Peyer's patch (tissue), 4 donors: ENCODE results near the gene ABCB7. TPM values are rescaled to one million over a fixed set of nuclear protein-coding genes. Genes with fewer than 3 reads are reported as not detected.

Source experiments
- DNase-seq, 3 donors: peaks; one replicate each; pipeline ENCODE4 v3.0.0-alpha.2; 2017 to 2019
- H3K27ac ChIP-seq, 4 donors: fragments of 200-600 bp; sonication (generic); one replicate each; pipeline ENCODE4 v1.5.1; 2016 to 2019
- H3K27me3 ChIP-seq, 2 donors: fragments of 200-600 bp; sonication (generic); one replicate each; pipeline ENCODE4 v1.5.1; 2019
- H3K36me3 ChIP-seq, 3 donors: fragments of 200-600 bp; sonication (generic); one replicate each; pipeline ENCODE4 v1.5.1; 2016 to 2019
- H3K4me1 ChIP-seq, 4 donors: fragments of 200-600 bp; sonication (generic); one replicate each; pipeline ENCODE4 v1.5.1; 2016 to 2019
- H3K4me3 ChIP-seq, 4 donors: fragments of 200-600 bp; sonication (generic); 1 replicate in 3 of 4; 2 replicates in 1 of 4; pipeline ENCODE4 v1.5.1; 2016 to 2019; ENCODE audit warnings: mild to moderate bottlenecking in 1 of 4
- H3K9me3 ChIP-seq, 4 donors: fragments of 200-600 bp; sonication (generic); one replicate each; pipeline ENCODE4 v1.5.1; 2016 to 2019; ENCODE audit warnings: mild to moderate bottlenecking in 1 of 4
- POLR2A ChIP-seq, 2 donors: fragments of 450-650 bp; IDR thresholded peaks; one replicate each; pipeline ENCODE4 v1.5.1; 2017; ENCODE audit warnings: antibody characterized with exemption in 2 of 2, mild to moderate bottlenecking in 2 of 2, moderate library complexity in 2 of 2
- total RNA-seq, 4 donors: library from RNA; depleted of rRNA; stranded (reverse); fragments of >200 nt; gene quantifications; one replicate each; pipeline ENCODE4 v1.1.0, GENCODE V29; 2016
- TF ChIP-seq, protein P1 (sequence below), 6 experiments: fragments of 450-650 bp in 4 of 6; fragments of 200-600 bp in 2 of 6; sonication (generic) in 1 of 6; IDR thresholded peaks; one replicate each; pipeline ENCODE4 v1.5.1; 2017 to 2019; ENCODE audit warnings: antibody characterized with exemption in 6 of 6, mild to moderate bottlenecking in 3 of 6, moderate library complexity in 1 of 6

ABCB7 gene
- total RNA-seq, 4 donors from 2014 or later = 27.7 to 70.1 (median 59.0) TPM

DNA sequence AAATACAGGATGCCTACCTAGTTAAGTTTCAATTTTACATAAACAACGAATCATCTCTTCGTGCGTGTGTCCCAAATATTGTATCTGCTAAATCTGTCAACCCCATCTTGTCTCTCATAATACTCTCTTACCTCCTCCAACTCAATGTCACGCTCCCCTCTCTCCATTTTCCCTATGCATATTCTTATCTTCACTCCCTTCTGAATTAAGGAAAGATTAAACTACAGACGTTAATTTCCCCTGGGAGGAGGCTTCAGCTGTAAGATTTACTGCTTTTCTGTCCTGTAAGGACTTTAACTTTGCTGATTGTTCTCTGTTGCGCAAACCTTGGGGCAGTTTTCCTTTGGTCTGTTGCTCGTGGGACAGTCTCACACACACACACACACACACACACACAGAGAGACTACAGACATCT is 455 bp upstream of the ABCB7 start:
- peak overlapping the region; percentile 46 to 67 (median 61) for H3K4me3 ChIP-seq
- H3K36me3 ChIP-seq = no peaks in the 10 kb centered on the region
- TF ChIP-seq, protein P1, sequence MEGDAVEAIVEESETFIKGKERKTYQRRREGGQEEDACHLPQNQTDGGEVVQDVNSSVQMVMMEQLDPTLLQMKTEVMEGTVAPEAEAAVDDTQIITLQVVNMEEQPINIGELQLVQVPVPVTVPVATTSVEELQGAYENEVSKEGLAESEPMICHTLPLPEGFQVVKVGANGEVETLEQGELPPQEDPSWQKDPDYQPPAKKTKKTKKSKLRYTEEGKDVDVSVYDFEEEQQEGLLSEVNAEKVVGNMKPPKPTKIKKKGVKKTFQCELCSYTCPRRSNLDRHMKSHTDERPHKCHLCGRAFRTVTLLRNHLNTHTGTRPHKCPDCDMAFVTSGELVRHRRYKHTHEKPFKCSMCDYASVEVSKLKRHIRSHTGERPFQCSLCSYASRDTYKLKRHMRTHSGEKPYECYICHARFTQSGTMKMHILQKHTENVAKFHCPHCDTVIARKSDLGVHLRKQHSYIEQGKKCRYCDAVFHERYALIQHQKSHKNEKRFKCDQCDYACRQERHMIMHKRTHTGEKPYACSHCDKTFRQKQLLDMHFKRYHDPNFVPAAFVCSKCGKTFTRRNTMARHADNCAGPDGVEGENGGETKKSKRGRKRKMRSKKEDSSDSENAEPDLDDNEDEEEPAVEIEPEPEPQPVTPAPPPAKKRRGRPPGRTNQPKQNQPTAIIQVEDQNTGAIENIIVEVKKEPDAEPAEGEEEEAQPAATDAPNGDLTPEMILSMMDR (IDR thresholded peaks at IDR 0.05) = no peak
- TF ChIP-seq POLR2A (IDR thresholded peaks at IDR 0.05) = no peak
- H3K27ac ChIP-seq = peak overlapping the region; percentile 66 to 82 (median 70)
- DNase-seq = no peak
- H3K4me1 ChIP-seq = peaks cover 0 to 6% (median 0%) of the 10 kb centered on the region in 4 donors
- no peaks in the 10 kb centered on the region for H3K27me3 ChIP-seq
- no peaks in the 10 kb centered on the region for H3K9me3 ChIP-seq

- peak overlapping the region; percentile 66 to 82 (median 70) for H3K27ac ChIP-seq
- DNase-seq = no peak
- TF ChIP-seq POLR2A (IDR thresholded peaks at IDR 0.05) = no peak
- TF ChIP-seq, protein P1 (IDR thresholded peaks at IDR 0.05) = no peak
- H3K4me1 ChIP-seq = peaks cover 0 to 6% (median 0%) of the 10 kb centered on the region in 4 donors
- H3K9me3 ChIP-seq = no peaks in the 10 kb centered on the region
- no peaks in the 10 kb centered on the region for H3K36me3 ChIP-seq
- no peaks in the 10 kb centered on the region for H3K27me3 ChIP-seq
- peak overlapping the region; percentile 46 to 67 (median 61) for H3K4me3 ChIP-seq
Measured at GRCh38 chrX:75155447-75155826, 646 bp downstream of the ABCB7 start.

GRCh38 chrX:75154871-75155270 is 1.2 kb downstream of the ABCB7 start:
- H3K36me3 ChIP-seq = no peaks in the 10 kb centered on the region
- no peak for TF ChIP-seq POLR2A (IDR thresholded peaks at IDR 0.05)
- TF ChIP-seq, protein P1 (IDR thresholded peaks at IDR 0.05) = no peak
- no peak for DNase-seq
- no peaks in the 10 kb centered on the region for H3K9me3 ChIP-seq
- H3K4me1 ChIP-seq = peaks cover 0 to 6% (median 0%) of the 10 kb centered on the region in 4 donors
- H3K4me3 ChIP-seq = peak overlapping the region in 1 of 4 donors; percentile 67
- H3K27ac ChIP-seq = no peak overlapping the region
- no peaks in the 10 kb centered on the region for H3K27me3 ChIP-seq

GRCh38 chrX:75151827-75152592 is 4.1 kb downstream of the ABCB7 start:
- no peak for TF ChIP-seq POLR2A (IDR thresholded peaks at IDR 0.05)
- TF ChIP-seq, protein P1 (IDR thresholded peaks at IDR 0.05) = no peak
- Histone ChIP-seq H3K36me3 (no peaks in the 10 kb centered on the region), H3K27me3 (no peaks in the 10 kb centered on the region), H3K27ac (no peak overlapping the region), H3K4me3 (no peak overlapping the region), H3K9me3 (no peaks in the 10 kb centered on the region), H3K4me1 (peaks cover 0 to 6% (median 0%) of the 10 kb centered on the region in 4 donors)
- DNase-seq = no peak

DNA sequence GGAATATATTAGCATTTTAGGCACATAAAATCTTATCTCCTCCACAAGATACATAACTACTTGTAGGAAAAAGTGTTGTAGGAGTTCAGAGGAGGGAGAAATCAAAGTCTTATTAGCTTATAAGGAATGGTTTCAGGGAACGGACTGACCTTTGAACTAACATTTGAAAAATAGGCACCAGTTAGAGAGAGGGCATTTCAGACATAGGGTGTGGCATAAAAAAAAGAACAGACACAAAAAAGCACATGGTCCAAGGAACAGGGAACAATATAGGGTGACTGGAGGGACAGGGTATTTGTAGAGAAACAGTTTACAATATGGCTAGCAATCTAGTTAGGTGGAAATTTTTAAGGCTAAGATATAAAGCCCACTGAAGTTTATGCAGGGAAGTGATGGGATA is 6.4 kb downstream of the ABCB7 start:
- TF ChIP-seq POLR2A (IDR thresholded peaks at IDR 0.05) = no peak
- TF ChIP-seq, protein P1 (IDR thresholded peaks at IDR 0.05) = no peak
- H3K27me3 ChIP-seq = no peaks in the 10 kb centered on the region
- no peaks in the 10 kb centered on the region for H3K9me3 ChIP-seq
- no peaks in the 10 kb centered on the region for H3K36me3 ChIP-seq
- H3K4me1 ChIP-seq = peaks cover 0 to under 1% (median 0%) of the 10 kb centered on the region in 4 donors
- no peak overlapping the region for H3K27ac ChIP-seq
- no peak overlapping the region for H3K4me3 ChIP-seq
- DNase-seq = no peak
